B cell (primary cell): ENCODE results near the gene ACSBG1. TPM values are rescaled to one million over a fixed set of nuclear protein-coding genes. Genes with fewer than 3 reads are reported as not detected.

Experiments
- ATAC-seq: fragments of 200-7000 bp; cut with Tn5 transposase; one replicate; pipeline ENCODE4 v1.10.0; 2021; ENCODE audit warnings: low read depth, mild to moderate bottlenecking, moderate number of reproducible peaks, moderate library complexity
- CTCF ChIA-PET: fragments of 350-600 bp; sonication (Branson Sonifier 250); formaldehyde crosslinking; loops from one replicate; lab custom pipeline; 2021; ENCODE audit warnings: antibody characterized with exemption, inconsistent platforms; lab: Charles Lee
- POLR2A ChIA-PET: fragments of 350-600 bp; sonication (Branson Sonifier 250); formaldehyde crosslinking; loops from one replicate; lab custom pipeline; 2021; ENCODE audit warnings: antibody characterized with exemption; lab: Charles Lee
- DNase-seq: peaks from one replicate; pipeline ENCODE4 v3.0.0; 2013
- H2AFZ ChIP-seq: 2 replicates; pipeline ENCODE4 v1.6.1; 2012; ENCODE audit warnings: mild to moderate bottlenecking, low read depth, low read length; ENCODE audit not compliant: insufficient read depth, poor library complexity, severe bottlenecking
- H3K27ac ChIP-seq, 2 donors: 1 replicate in 1 of 2; 2 replicates in 1 of 2; pipeline ENCODE4 v1.5.1; 2012 to 2013; ENCODE audit warnings: low read length in 2 of 2, mild to moderate bottlenecking in 2 of 2, moderate library complexity in 1 of 2
- H3K27me3 ChIP-seq, 4 experiments: fragments of 200-600 bp in 1 of 4; sonication (generic) in 1 of 4; replicated peaks in 1 of 4; 1 replicate in 2 of 4; 2 replicates in 2 of 4; pipeline versions ENCODE4 v1.6.1 to v1.7.0; 2013 to 2016; ENCODE audit warnings: low read length in 3 of 4, mild to moderate bottlenecking in 2 of 4, mixed read lengths in 1 of 4, moderate library complexity in 1 of 4; ENCODE audit not compliant: insufficient read depth in 4 of 4, control insufficient read depth in 3 of 4; ENCODE audit errors: control extremely low read depth in 1 of 4
- H3K36me3 ChIP-seq, 2 experiments: replicated peaks in 1 of 2; 1 replicate in 1 of 2; 2 replicates in 1 of 2; pipeline versions ENCODE4 v1.6.1 to v1.7.1; 2013; ENCODE audit warnings: low read length in 1 of 2; ENCODE audit not compliant: insufficient read depth in 2 of 2, control insufficient read depth in 1 of 2; ENCODE audit errors: control extremely low read depth in 1 of 2, extremely low read depth in 1 of 2
- H3K4me1 ChIP-seq, 2 donors: fragments of 200-600 bp in 1 of 2; sonication (generic) in 1 of 2; 1 replicate in 1 of 2; 2 replicates in 1 of 2; pipeline versions ENCODE4 v1.5.1 to v1.6.1; 2013 to 2017; ENCODE audit warnings: low read length in 2 of 2; ENCODE audit not compliant: control insufficient read depth in 2 of 2, insufficient read depth in 2 of 2
- H3K4me2 ChIP-seq: replicated peaks from 2 replicates; pipeline ENCODE3; 2012; ENCODE audit warnings: mild to moderate bottlenecking, low read depth, low read length; ENCODE audit not compliant: poor library complexity, severe bottlenecking
- H3K4me3 ChIP-seq, 5 experiments: fragments of 200-600 bp in 1 of 5; sonication (generic) in 1 of 5; 1 replicate in 3 of 5; 2 replicates in 2 of 5; pipeline versions ENCODE4 v1.5.1 to v1.7.0; 2011 to 2016; ENCODE audit warnings: low read length in 4 of 5, mild to moderate bottlenecking in 4 of 5, low read depth in 2 of 5, control low read depth in 1 of 5, moderate library complexity in 1 of 5; ENCODE audit not compliant: insufficient read depth in 1 of 5; ENCODE audit errors: control extremely low read depth in 1 of 5, extremely low read depth in 1 of 5
- H3K79me2 ChIP-seq: fragments of 200-600 bp; sonication (generic); one replicate; pipeline ENCODE4 v1.6.0; 2016; ENCODE audit warnings: low read length; ENCODE audit not compliant: control insufficient read depth, insufficient read depth
- H3K9ac ChIP-seq: fragments of 200-600 bp; sonication (generic); 2 replicates; pipeline ENCODE4 v1.6.1; 2017; ENCODE audit warnings: mild to moderate bottlenecking, low read length, moderate library complexity
- H3K9me3 ChIP-seq, 3 donors: one replicate each; pipeline versions ENCODE4 v1.6.1 to v1.7.1; 2013; ENCODE audit warnings: low read length in 2 of 3; ENCODE audit not compliant: control insufficient read depth in 2 of 3, insufficient read depth in 1 of 3; ENCODE audit errors: control extremely low read depth in 1 of 3
- H4K20me1 ChIP-seq: 2 replicates; pipeline ENCODE4 v1.6.0; 2012; ENCODE audit warnings: mild to moderate bottlenecking, low read length; ENCODE audit not compliant: insufficient read depth, control insufficient read depth, poor library complexity, severe bottlenecking
- H3K27ac Mint-ChIP-seq: one replicate; pipeline ENCODE4 v1.8.0; 2021; ENCODE audit warnings: mixed read lengths
- H3K27me3 Mint-ChIP-seq: one replicate; pipeline ENCODE4 v1.8.0; 2021; ENCODE audit warnings: mixed read lengths
- H3K4me1 Mint-ChIP-seq: one replicate; pipeline ENCODE4 v1.8.0; 2021; ENCODE audit warnings: mixed read lengths
- H3K4me3 Mint-ChIP-seq: one replicate; pipeline ENCODE4 v1.8.0; 2021; ENCODE audit warnings: mixed read lengths
- H3K9me3 Mint-ChIP-seq: one replicate; pipeline ENCODE4 v1.8.0; 2022; ENCODE audit warnings: mixed read lengths; ENCODE audit not compliant: insufficient read depth
- CTCF ChIP-seq: fragments of 200-600 bp; IDR thresholded peaks from one replicate; pipeline ENCODE4 v1.8.0; 2022; ENCODE audit warnings: antibody characterized with exemption, mild to moderate bottlenecking
- EZH2 ChIP-seq: IDR thresholded peaks from 2 replicates; pipeline ENCODE4 v1.6.1; 2012; ENCODE audit warnings: borderline replicate concordance, low read depth, mild to moderate bottlenecking, moderate library complexity, low read length; ENCODE audit not compliant: insufficient read depth, poor library complexity, severe bottlenecking
- WGBS: methylation state at CpG from one replicate; pipeline ENCODE4 v1.1.5; 2013; ENCODE audit warnings: missing lambda C conversion rate; ENCODE audit not compliant: insufficient coverage; 5-methylcytosine and 5-hydroxymethylcytosine counted together
- intact Hi-C: fragments of 100-400 bp; cut with micrococcal nuclease; formaldehyde crosslinking; loops from one replicate; pipeline ENCODE4 v1.10.0; 2022
- polyA plus RNA-seq: library from polyadenylated mRNA; depleted of rRNA; stranded (reverse); fragments of >200 nt; gene quantifications from 2 replicates; pipeline ENCODE4 v1.2.3, GENCODE V29; 2012
- total RNA-seq, 2 donors: library from RNA; stranded (reverse); fragments of 120-200 nt in 1 of 2; gene quantifications; 1 replicate in 1 of 2; 2 replicates in 1 of 2; pipeline versions ENCODE4 v1.2.3 to v1.2.4, GENCODE V29; 2013 to 2022

ACSBG1 gene
- total and polyA plus RNA-seq, 2 donors (not counting 1 experiment from before 2014, with no cell fraction given), result 0.03 to 0.07 TPM

- Histone ChIP-seq H3K36me3 (no peaks in the 10 kb centered on the region), H3K27me3 (peaks cover 0 to 7% (median 0%) of the 10 kb centered on the region in 4 experiments), H3K79me2 (no peaks in the 10 kb centered on the region), H4K20me1 (no peaks in the 10 kb centered on the region), H3K4me2 (no peak overlapping the region), H3K9me3 (no peaks in the 10 kb centered on the region), H2AFZ (no peak overlapping the region), H3K27ac (no peak overlapping the region), H3K4me3 (no peak overlapping the region), H3K9ac (no peak overlapping the region), H3K4me1 (no peaks in the 10 kb centered on the region)
- ATAC-seq (no peak), DNase-seq (no peak)
- WGBS, result 67% methylated on average over 2 of the region's 5 CpGs
- H3K27ac Mint-ChIP-seq, result no peak overlapping the region
- TF ChIP-seq CTCF, result no peak
- no peak for TF ChIP-seq EZH2
- H3K4me3 Mint-ChIP-seq, result no peak overlapping the region
- no peaks in the 10 kb centered on the region for H3K9me3 Mint-ChIP-seq
- ChIA-PET CTCF (interaction anchor here (0.6 to 8.0 kb wide), 26 partner anchors 10 to 330 kb away, joined by 3 to 195 read pairs (median 6); partner anchors contain the start of gene CIB2), POLR2A (no interaction called here)
- no peaks in the 10 kb centered on the region for H3K4me1 Mint-ChIP-seq
- intact Hi-C loops, result no loop called here
- H3K27me3 Mint-ChIP-seq, result peaks cover 10% of the 10 kb centered on the region
Observed at GRCh38 chr15:78239811-78240210, 5.4 kb upstream of the ACSBG1 start.

- ChIA-PET CTCF (interaction anchor here (1.4 kb wide), 1 partner anchor 42 kb away, joined by 5 read pairs; no protein-coding TSS in a partner anchor), POLR2A (no interaction called here)
Observed at GRCh38 chr15:78237146-78237545, 2.8 kb upstream of the ACSBG1 start.

More at GRCh38 chr15:78237146-78237545, 2.8 kb upstream of the ACSBG1 start:
- no peaks in the 10 kb centered on the region for H3K9me3 ChIP-seq
- no peaks in the 10 kb centered on the region for H3K79me2 ChIP-seq
- no peak overlapping the region for H2AFZ ChIP-seq
- intact Hi-C loops, result no loop called here
- TF ChIP-seq CTCF (no peak), EZH2 (no peak)
- H3K27ac Mint-ChIP-seq, result no peak overlapping the region
- no peak for DNase-seq
- H4K20me1 ChIP-seq, result no peaks in the 10 kb centered on the region
- no peak overlapping the region for H3K27ac ChIP-seq
- H3K36me3 ChIP-seq, result no peaks in the 10 kb centered on the region
- H3K9me3 Mint-ChIP-seq, result no peaks in the 10 kb centered on the region
- no peak overlapping the region for H3K4me2 ChIP-seq
- no peaks in the 10 kb centered on the region for H3K4me1 Mint-ChIP-seq
- peaks cover 7% of the 10 kb centered on the region for H3K27me3 Mint-ChIP-seq
- H3K4me3 ChIP-seq, result no peak overlapping the region
- H3K9ac ChIP-seq, result no peak overlapping the region
- no peaks in the 10 kb centered on the region for H3K4me1 ChIP-seq
- no peak for ATAC-seq
- 82% methylated on average over 6 of the region's 6 CpGs for WGBS
- peaks cover 0 to 9% (median 0%) of the 10 kb centered on the region in 4 experiments for H3K27me3 ChIP-seq
- H3K4me3 Mint-ChIP-seq, result no peak overlapping the region
